ENCODE data around the gene PTGFRN. TPM values are rescaled to one million over a fixed set of nuclear protein-coding genes. Genes with fewer than 3 reads are reported as not detected.
A peak's percentile ranks its signal among the peaks of the same experiment; 100 is the strongest.

PTGFRN gene
- total RNA-seq, 1 experiment from 2014 or later, result 38.7 TPM

GRCh38 chr1:116881879-116882520, 27.7 kb upstream of the PTGFRN start:
- 0 out of 2 replicates have a peak overlapping the region, but pooled peaks have one; percentile 69 for H3K27ac Mint-ChIP-seq
- H3K9me3 Mint-ChIP-seq, result no peaks in the 10 kb centered on the region
- ChIA-PET CTCF (interaction anchor here (0.5 to 2.2 kb wide), 22 partner anchors 9 to 307 kb away, joined by 3 to 39 read pairs (median 4); partner anchors contain the start of genes CD2 and TTF2), POLR2A (interaction anchor here (1.0 kb wide), 1 partner anchor 28 kb away, joined by 3 read pairs; no protein-coding TSS in a partner anchor)
- peak; percentile 51 for DNase-seq (ENCODE audit: low spot score)
- no peaks in the 10 kb centered on the region for H3K27me3 Mint-ChIP-seq (ENCODE audit: low read depth)
- TF ChIP-seq ZBTB21 (CRISPR knock-in tag; IDR thresholded peaks at IDR 0.05; ENCODE audit: borderline replicate concordance) (no peak), MXD4 (CRISPR knock-in tag; IDR thresholded peaks at IDR 0.05; ENCODE audit: borderline replicate concordance) (no peak), E2F5 (CRISPR knock-in tag; IDR thresholded peaks at IDR 0.05) (no peak), TCF7 (CRISPR knock-in tag; IDR thresholded peaks at IDR 0.05; ENCODE audit: low read depth) (no peak), ZNF219 (CRISPR knock-in tag; IDR thresholded peaks at IDR 0.05; ENCODE audit: borderline replicate concordance) (no peak), AR (CRISPR knock-in tag; IDR thresholded peaks at IDR 0.05) (no peak), MAX (CRISPR knock-in tag; IDR thresholded peaks at IDR 0.05) (no peak), NFE2L1 (CRISPR knock-in tag; IDR thresholded peaks at IDR 0.05) (no peak), ESRRA (CRISPR knock-in tag; IDR thresholded peaks at IDR 0.05; ENCODE audit: borderline replicate concordance) (no peak), ATF2 (CRISPR knock-in tag; IDR thresholded peaks at IDR 0.05; ENCODE audit: borderline replicate concordance, low read depth) (no peak), NR1H2 (CRISPR knock-in tag; IDR thresholded peaks at IDR 0.05) (no peak), PRRX2 (CRISPR knock-in tag; IDR thresholded peaks at IDR 0.05) (no peak), FOXJ3 (CRISPR knock-in tag; IDR thresholded peaks at IDR 0.05; ENCODE audit: borderline replicate concordance) (no peak), HMGXB4 (CRISPR knock-in tag; IDR thresholded peaks at IDR 0.05) (no peak), ZNF532 (CRISPR knock-in tag; IDR thresholded peaks at IDR 0.05; ENCODE audit: borderline replicate concordance) (no peak), MLX (CRISPR knock-in tag; IDR thresholded peaks at IDR 0.05) (no peak), ZNF396 (CRISPR knock-in tag; IDR thresholded peaks at IDR 0.05; ENCODE audit: borderline replicate concordance) (no peak), ZNF423 (CRISPR knock-in tag; IDR thresholded peaks at IDR 0.05) (no peak)
- H3K4me1 Mint-ChIP-seq, result peaks cover 14% of the 10 kb centered on the region
- H3K4me3 Mint-ChIP-seq, result no peak overlapping the region
- peak; percentile 81 for ATAC-seq
- H3K36me3 Mint-ChIP-seq, result no peaks in the 10 kb centered on the region

All from WTC11 (cell line).